ENCODE results near the gene TAF8. TPM values are rescaled to one million over a fixed set of nuclear protein-coding genes. Genes with fewer than 3 reads are reported as not detected.

Gene TAF8
- total RNA-seq, 1 donor from 2014 or later, result 35.6 TPM

DNA sequence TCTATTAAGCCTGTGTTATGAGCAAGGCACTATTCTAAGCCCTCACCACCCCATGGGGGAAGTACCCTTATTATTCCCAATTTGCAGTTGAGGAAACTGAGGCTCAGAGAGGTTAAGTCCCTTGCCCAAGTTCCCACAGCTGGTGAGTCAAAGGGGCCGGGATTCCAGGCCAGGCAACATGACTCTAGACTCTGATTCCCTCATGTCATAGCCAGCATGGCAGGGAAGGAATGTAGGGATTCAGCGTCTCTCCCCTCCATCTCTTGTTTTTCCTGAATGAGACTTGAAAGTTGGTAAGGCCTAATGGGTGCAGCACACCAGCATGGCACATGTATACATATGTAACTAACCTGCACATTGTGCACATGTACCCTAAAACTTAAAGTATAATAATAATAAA lies 85.4 kb downstream of the TAF8 start:
- Histone ChIP-seq H3K4me1 (peaks cover 26% of the 10 kb centered on the region), H3K27ac (no peak overlapping the region), H3K9me3 (no peaks in the 10 kb centered on the region), H3K36me3 (no peaks in the 10 kb centered on the region), H3K4me3 (no peak overlapping the region), H3K27me3 (no peaks in the 10 kb centered on the region)
- no peak for DNase-seq (ENCODE audit: extremely low spot score in 2 of 2)
- TF ChIP-seq POLR2A (IDR thresholded peaks at IDR 0.05) (no peak), POLR2AphosphoS5 (IDR thresholded peaks at IDR 0.05; ENCODE audit: insufficient read depth in 1 of 2, low read depth in 1 of 2) (no peak)
- TF ChIP-seq, protein P1, sequence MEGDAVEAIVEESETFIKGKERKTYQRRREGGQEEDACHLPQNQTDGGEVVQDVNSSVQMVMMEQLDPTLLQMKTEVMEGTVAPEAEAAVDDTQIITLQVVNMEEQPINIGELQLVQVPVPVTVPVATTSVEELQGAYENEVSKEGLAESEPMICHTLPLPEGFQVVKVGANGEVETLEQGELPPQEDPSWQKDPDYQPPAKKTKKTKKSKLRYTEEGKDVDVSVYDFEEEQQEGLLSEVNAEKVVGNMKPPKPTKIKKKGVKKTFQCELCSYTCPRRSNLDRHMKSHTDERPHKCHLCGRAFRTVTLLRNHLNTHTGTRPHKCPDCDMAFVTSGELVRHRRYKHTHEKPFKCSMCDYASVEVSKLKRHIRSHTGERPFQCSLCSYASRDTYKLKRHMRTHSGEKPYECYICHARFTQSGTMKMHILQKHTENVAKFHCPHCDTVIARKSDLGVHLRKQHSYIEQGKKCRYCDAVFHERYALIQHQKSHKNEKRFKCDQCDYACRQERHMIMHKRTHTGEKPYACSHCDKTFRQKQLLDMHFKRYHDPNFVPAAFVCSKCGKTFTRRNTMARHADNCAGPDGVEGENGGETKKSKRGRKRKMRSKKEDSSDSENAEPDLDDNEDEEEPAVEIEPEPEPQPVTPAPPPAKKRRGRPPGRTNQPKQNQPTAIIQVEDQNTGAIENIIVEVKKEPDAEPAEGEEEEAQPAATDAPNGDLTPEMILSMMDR (IDR thresholded peaks at IDR 0.05), result no peak
- intact Hi-C loops (cut with DNase I), result no loop called here

DNA sequence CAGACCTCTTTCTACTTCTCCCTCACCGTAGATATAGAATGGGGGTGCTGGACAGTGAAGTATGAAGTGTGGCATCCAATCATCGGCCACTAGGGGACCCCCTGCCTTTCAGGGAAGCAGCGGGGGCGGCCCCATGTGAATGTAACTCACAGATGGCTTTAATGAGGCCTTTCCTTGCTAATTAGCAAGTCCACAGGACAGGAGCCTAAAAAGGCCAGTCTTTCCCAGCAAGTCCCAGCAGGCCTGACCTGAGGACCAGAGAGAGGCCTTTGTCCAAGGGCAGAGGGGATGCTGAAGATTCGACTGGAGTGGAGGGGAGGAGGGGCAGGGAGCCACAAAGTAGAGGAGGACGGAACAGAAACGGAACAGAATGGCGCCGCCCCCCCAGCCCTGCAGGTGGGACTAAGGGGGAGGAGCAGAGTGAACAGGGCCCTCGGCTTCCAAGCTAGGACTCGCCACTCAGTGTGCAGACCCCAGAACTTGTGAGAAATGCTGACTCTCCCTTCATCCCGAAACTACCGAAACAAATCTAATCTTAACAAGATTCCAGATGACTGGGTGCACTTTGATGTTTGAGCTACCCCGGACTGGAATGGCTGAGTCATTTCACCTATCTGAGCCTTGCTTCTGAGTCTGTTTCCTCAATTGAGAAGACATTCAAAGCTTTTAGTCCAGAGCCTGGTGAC lies 86.3 kb downstream of the TAF8 start:
- no peaks in the 10 kb centered on the region for H3K9me3 ChIP-seq
- intact Hi-C loops (cut with DNase I), result no loop called here
- H3K27me3 ChIP-seq, result no peaks in the 10 kb centered on the region
- H3K4me3 ChIP-seq, result no peak overlapping the region
- H3K27ac ChIP-seq, result no peak overlapping the region
- no peaks in the 10 kb centered on the region for H3K36me3 ChIP-seq
- TF ChIP-seq POLR2AphosphoS5 (IDR thresholded peaks at IDR 0.05; ENCODE audit: insufficient read depth in 1 of 2, low read depth in 1 of 2) (no peak), POLR2A (IDR thresholded peaks at IDR 0.05) (no peak)
- TF ChIP-seq, protein P1 (IDR thresholded peaks at IDR 0.05), result no peak
- peaks cover 33% of the 10 kb centered on the region for H3K4me1 ChIP-seq
- no peak for DNase-seq (ENCODE audit: extremely low spot score in 2 of 2)

Small RNAs within 50 kb of the gene (small RNA-seq; reads per million reads assigned to genes)
- not detected for gene RNU6-761P

Other genes with a start within 250 kb of the TAF8 start
- 9.1 TPM for gene USP49, start 155.1 kb upstream of the TAF8 start, total RNA-seq
- gene MED20, start 129.4 kb upstream of the TAF8 start, total RNA-seq, result 9.6 TPM
- gene BYSL, start 129.0 kb upstream of the TAF8 start, total RNA-seq, result 16.0 TPM
- gene CCND3, start 108.7 kb upstream of the TAF8 start, total RNA-seq, result 122 TPM
- 78.6 TPM for gene C6orf132, start 92.1 kb downstream of the TAF8 start, total RNA-seq
- gene GUCA1A, start 122.8 kb downstream of the TAF8 start, total RNA-seq, result not detected
- gene GUCA1B, start 144.4 kb downstream of the TAF8 start, total RNA-seq, result not detected
- 21.4 TPM for gene MRPS10, start 167.3 kb downstream of the TAF8 start, total RNA-seq